ENCODE results near the gene CFAP157. TPM values are rescaled to one million over a fixed set of nuclear protein-coding genes. Genes with fewer than 3 reads are reported as not detected.

Gene CFAP157
- total RNA-seq, 4 donors from 2014 or later = 0.24 to 0.57 TPM; not detected in 2

- no peak for DNase-seq (ENCODE audit: low spot score in 2 of 2)
- Histone ChIP-seq H3K27me3 (no peaks in the 10 kb centered on the region), H3K4me1 (peaks cover 5% of the 10 kb centered on the region), H3K4me3 (no peak overlapping the region), H3K36me3 (peaks cover 53% of the 10 kb centered on the region), H3K9me3 (no peaks in the 10 kb centered on the region), H3K27ac (no peak overlapping the region)
- 62% methylated on average over 10 of the region's 10 CpGs for WGBS
- TF ChIP-seq CTCF (IDR thresholded peaks at IDR 0.05) (no peak), POLR2AphosphoS5 (IDR thresholded peaks at IDR 0.05) (no peak), EP300 (IDR thresholded peaks at IDR 0.05) (no peak), POLR2A (IDR thresholded peaks at IDR 0.05) (no peak)
These were observed 41.9 kb upstream of the CFAP157 start for GRCh38 chr9:127664678-127665507.

GRCh38 chr9:127667127-127667844 lies 39.5 kb upstream of the CFAP157 start:
- Histone ChIP-seq H3K4me3 (no peak overlapping the region), H3K27me3 (no peaks in the 10 kb centered on the region), H3K9me3 (no peaks in the 10 kb centered on the region), H3K4me1 (peaks cover 5% of the 10 kb centered on the region), H3K36me3 (peaks cover 53% of the 10 kb centered on the region), H3K27ac (no peak overlapping the region)
- DNase-seq (ENCODE audit: low spot score in 2 of 2) = no peak
- WGBS = 64% methylated on average over 3 of the region's 3 CpGs
- no peak for TF ChIP-seq POLR2AphosphoS5 (IDR thresholded peaks at IDR 0.05)
- no peak for TF ChIP-seq POLR2A (IDR thresholded peaks at IDR 0.05)
- no peak for TF ChIP-seq EP300 (IDR thresholded peaks at IDR 0.05)
- no peak for TF ChIP-seq CTCF (IDR thresholded peaks at IDR 0.05)

- peaks cover 5% of the 10 kb centered on the region for H3K4me1 ChIP-seq
- no peaks in the 10 kb centered on the region for H3K27me3 ChIP-seq
- H3K27ac ChIP-seq = no peak overlapping the region
- no peak overlapping the region for H3K4me3 ChIP-seq
- no peak for TF ChIP-seq CTCF (IDR thresholded peaks at IDR 0.05)
- TF ChIP-seq POLR2A (IDR thresholded peaks at IDR 0.05) = no peak
- TF ChIP-seq EP300 (IDR thresholded peaks at IDR 0.05) = no peak
- TF ChIP-seq POLR2AphosphoS5 (IDR thresholded peaks at IDR 0.05) = no peak
- H3K9me3 ChIP-seq = no peaks in the 10 kb centered on the region
- WGBS = 96% methylated on average over 9 of the region's 18 CpGs
- no peak for DNase-seq (ENCODE audit: low spot score in 2 of 2)
- peaks cover 51% of the 10 kb centered on the region for H3K36me3 ChIP-seq
These were observed 38.9 kb upstream of the CFAP157 start for GRCh38 chr9:127667906-127668305.

GRCh38 chr9:127673234-127673633 lies 33.6 kb upstream of the CFAP157 start:
- no peak overlapping the region for H3K4me3 ChIP-seq
- peaks cover 59% of the 10 kb centered on the region for H3K36me3 ChIP-seq

More at GRCh38 chr9:127673234-127673633, 33.6 kb upstream of the CFAP157 start:
- Histone ChIP-seq H3K27me3 (no peaks in the 10 kb centered on the region), H3K9me3 (no peaks in the 10 kb centered on the region), H3K27ac (no peak overlapping the region), H3K4me1 (no peaks in the 10 kb centered on the region)
- no peak for DNase-seq (ENCODE audit: low spot score in 2 of 2)
- WGBS = 89% methylated on average over 7 of the region's 7 CpGs
- TF ChIP-seq POLR2AphosphoS5 (IDR thresholded peaks at IDR 0.05) (no peak), EP300 (IDR thresholded peaks at IDR 0.05) (no peak), CTCF (IDR thresholded peaks at IDR 0.05) (no peak), POLR2A (IDR thresholded peaks at IDR 0.05) (no peak)

Data from suprapubic skin (tissue), 4 donors.